GM10248 (cell line): ENCODE data around the gene FAM76A.

Experiments used
- CTCF ChIA-PET: fragments of 300-600 bp; sonication (Branson Sonifier 250); formaldehyde crosslinking; extraction: SDS; loops from one replicate; lab custom pipeline; 2021; ENCODE audit warnings: antibody characterized with exemption; lab: Yijun Ruan, JAX
- POLR2A ChIA-PET: fragments of 350-650 bp; sonication (Branson Sonifier 250); formaldehyde crosslinking; extraction: SDS; loops from one replicate; lab custom pipeline; 2020; ENCODE audit warnings: antibody characterized with exemption; lab: Yijun Ruan, JAX
- DNase-seq: peaks from one replicate; pipeline ENCODE4 v3.0.0; 2012; ENCODE audit errors: extremely low spot score
- CTCF ChIP-seq: IDR thresholded peaks from 2 replicates; pipeline ENCODE4 v1.5.1; 2012; ENCODE audit warnings: mild to moderate bottlenecking, low read depth; ENCODE audit errors: extremely low read depth, missing control alignments, control extremely low read depth

The FAM76A gene

DNA sequence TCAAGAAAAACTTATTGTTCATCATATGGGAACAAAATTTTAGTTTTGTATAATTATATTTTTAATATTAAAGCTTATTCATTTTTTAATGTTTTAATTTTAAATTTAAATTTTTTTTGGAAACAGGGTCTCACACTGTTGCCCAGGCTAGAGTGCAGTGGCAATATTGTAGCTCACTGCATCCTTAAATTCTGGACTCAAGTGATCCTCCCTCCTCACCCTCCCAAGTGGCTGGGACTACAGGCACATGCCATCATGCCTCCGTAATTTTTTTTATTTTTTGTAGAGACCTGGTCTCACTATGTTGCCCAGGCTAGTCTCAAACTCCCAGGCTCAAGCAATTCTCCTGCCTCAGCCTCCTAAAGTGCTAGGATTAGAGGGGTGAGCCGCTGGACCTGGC, 20.2 kb upstream of the FAM76A start:
- no peak for DNase-seq
- no peak for TF ChIP-seq CTCF
- ChIA-PET CTCF (interaction anchor here (0.9 to 1.0 kb wide), 3 partner anchors 11 to 14 kb away, joined by 3 to 4 read pairs (median 3); no protein-coding TSS in a partner anchor), POLR2A (interaction anchor here (0.6 kb wide), 1 partner anchor 943 kb away, joined by 3 read pairs; the partner anchor contains the start of gene RNU11)

DNA sequence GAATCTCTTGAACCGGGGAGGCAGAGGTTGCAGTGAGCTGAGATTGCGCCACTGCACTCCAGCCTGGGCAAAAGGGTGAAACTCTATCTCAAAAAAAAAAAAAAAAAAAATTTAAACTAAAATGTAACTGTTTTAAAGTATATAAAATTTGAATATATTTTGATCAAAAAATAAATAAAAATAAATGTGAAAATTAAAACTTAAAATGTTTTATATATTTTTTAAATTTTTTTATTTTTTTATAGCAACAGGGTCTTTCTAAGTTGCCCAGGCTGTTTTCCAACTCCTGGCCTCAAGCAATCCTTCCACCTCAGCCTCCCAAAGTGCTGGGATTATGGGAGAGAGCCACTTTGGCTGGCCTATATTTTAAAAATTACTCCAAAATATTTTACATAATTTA, 15.2 kb upstream of the FAM76A start:
- TF ChIP-seq CTCF, result no peak
- ChIA-PET POLR2A (no interaction called here), CTCF (interaction anchor here (0.7 to 1.3 kb wide), 2 partner anchors 23 to 34 kb away, joined by 3 read pairs; no protein-coding TSS in a partner anchor)
- no peak for DNase-seq

- no peak for TF ChIP-seq CTCF
- DNase-seq, result no peak
- ChIA-PET CTCF (interaction anchor here (1.0 to 1.7 kb wide), 3 partner anchors 12 to 44 kb away, joined by 3 to 5 read pairs (median 4); partner anchors contain the start of gene FAM76A), POLR2A (no interaction called here)
Observed at GRCh38 chr1:27713139-27713725, 12.5 kb upstream of the FAM76A start.

DNA sequence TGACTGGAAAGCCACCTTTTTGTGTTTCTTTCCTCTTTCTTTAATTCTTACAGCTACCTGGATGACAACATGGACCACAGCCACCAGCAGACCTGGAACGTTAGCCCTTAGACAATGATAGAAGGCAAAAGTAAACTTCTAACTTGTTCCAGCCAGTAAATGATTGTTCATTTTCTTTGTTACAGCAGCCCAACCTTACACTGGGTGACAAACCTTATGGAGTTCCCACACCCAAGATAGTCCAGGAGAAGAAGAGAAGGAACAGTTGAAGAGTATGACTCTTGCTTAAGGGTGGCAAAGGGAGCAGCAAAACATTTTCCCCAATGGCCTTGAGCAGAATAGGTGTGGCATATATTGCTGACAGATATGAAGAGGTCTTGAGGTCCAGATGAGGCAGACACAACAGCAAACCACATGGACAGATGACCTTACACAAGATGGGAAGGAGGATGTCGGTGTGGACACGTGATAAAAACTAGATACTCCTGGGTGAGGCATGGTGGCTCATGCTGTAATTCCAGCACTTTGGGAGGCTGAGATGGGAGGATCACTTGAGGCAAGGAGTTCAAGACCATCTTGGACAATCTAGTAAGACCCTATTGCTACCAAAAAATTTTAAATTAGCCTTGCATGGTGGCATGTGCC, 11.8 kb upstream of the FAM76A start:
- no peak for DNase-seq
- TF ChIP-seq CTCF, result no peak
- ChIA-PET POLR2A (no interaction called here), CTCF (interaction anchor here (1.0 to 1.7 kb wide), 3 partner anchors 11 to 45 kb away, joined by 3 to 5 read pairs (median 4); partner anchors contain the start of gene FAM76A)

DNA sequence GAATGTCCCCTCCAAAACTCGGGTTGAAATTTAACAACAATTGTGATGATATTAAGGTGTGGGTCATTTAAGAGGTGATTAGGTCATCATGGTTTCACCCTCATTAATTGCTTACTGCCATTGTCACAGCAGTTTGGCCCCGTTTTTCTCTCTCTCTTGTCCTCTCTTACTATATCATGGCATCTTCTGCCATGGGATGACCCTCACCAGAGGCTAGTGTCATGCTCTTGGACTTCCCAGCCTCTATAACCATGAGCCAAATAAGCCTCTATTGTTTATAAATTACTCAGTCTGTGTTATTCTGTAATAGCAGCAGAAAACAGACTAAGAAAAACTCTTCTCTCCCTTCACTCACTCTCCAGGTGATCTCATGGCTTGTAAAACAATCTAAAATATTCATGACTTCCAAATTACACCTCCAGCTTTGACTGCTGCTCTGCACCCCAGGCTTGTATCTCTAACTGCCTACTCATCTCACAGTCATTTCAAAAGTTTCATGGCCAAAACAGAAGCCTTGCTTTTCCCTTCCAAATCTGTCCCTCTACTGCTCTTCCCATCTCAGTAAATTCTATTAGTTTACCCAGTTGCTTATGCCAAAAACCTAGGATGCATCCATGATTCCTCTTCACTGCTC, 9.4 kb upstream of the FAM76A start:
- TF ChIP-seq CTCF, result no peak
- DNase-seq, result no peak
- ChIA-PET POLR2A (no interaction called here), CTCF (interaction anchor here (1.0 kb wide), 1 partner anchor 11 kb away, joined by 3 read pairs; no protein-coding TSS in a partner anchor)
